ENCODE data around the gene TIMP2. TPM values are rescaled to one million over a fixed set of nuclear protein-coding genes. Genes with fewer than 3 reads are reported as not detected.

The TIMP2 gene
- total and polyA plus RNA-seq, 2 experiments from 2014 or later, result 103 to 587 TPM

GRCh38 chr17:78857266-78857665 lies 67.9 kb downstream of the TIMP2 start:
- H3K4me1 ChIP-seq (ENCODE audit: insufficient read depth), result peaks cover 10% of the 10 kb centered on the region
- 90 to 93% methylated on average over 14 of the region's 14 CpGs for WGBS, 2 experiments (ENCODE audit: low coverage in 1 of 2, low lambda C conversion rate in 2 of 2, missing lambda C conversion rate in 2 of 2)
- H3K27ac ChIP-seq, result no peak overlapping the region
- H3K79me2 ChIP-seq (ENCODE audit: insufficient read depth), result peaks cover 45% of the 10 kb centered on the region
- peaks cover 32% of the 10 kb centered on the region for H3K36me3 ChIP-seq (ENCODE audit: low read depth)
- H3K4me3 ChIP-seq, result no peak overlapping the region
- no peak for DNase-seq
- no peaks in the 10 kb centered on the region for H3K9me3 ChIP-seq (ENCODE audit: low read depth)
- H4K20me1 ChIP-seq (ENCODE audit: insufficient read depth), result no peaks in the 10 kb centered on the region
- H3K27me3 ChIP-seq (replicated peaks; ENCODE audit: insufficient read depth), result no peaks in the 10 kb centered on the region
- no peaks in the 10 kb centered on the region for H3K9me2 ChIP-seq (ENCODE audit: insufficient read depth)
- no peak overlapping the region for H3K9ac ChIP-seq
- H3K4me2 ChIP-seq (ENCODE audit: unreplicated experiment), result no peak overlapping the region
- in situ Hi-C loops (cut with MboI), result no loop called here
- no peak overlapping the region for H2AFZ ChIP-seq
- no peak for TF ChIP-seq EZH2phosphoT487 (IDR thresholded peaks at IDR 0.05; ENCODE audit: insufficient read depth, low read depth)
- TF ChIP-seq EZH2 (IDR thresholded peaks at IDR 0.05; ENCODE audit: insufficient read depth, poor library complexity, severe bottlenecking), result no peak
- H3F3A ChIP-seq (ENCODE audit: insufficient read depth), result peaks cover 51% of the 10 kb centered on the region

- Histone ChIP-seq H2AFZ (no peak overlapping the region), H3K9me3 (ENCODE audit: low read depth) (no peaks in the 10 kb centered on the region), H3K79me2 (ENCODE audit: insufficient read depth) (peaks cover 38% of the 10 kb centered on the region), H3K4me3 (no peak overlapping the region), H4K20me1 (ENCODE audit: insufficient read depth) (no peaks in the 10 kb centered on the region), H3K36me3 (ENCODE audit: low read depth) (peaks cover 30% of the 10 kb centered on the region), H3K27ac (no peak overlapping the region), H3F3A (ENCODE audit: insufficient read depth) (peaks cover 50% of the 10 kb centered on the region; the same call in 1 of the 2 replicates), H3K4me2 (ENCODE audit: unreplicated experiment) (no peak overlapping the region), H3K4me1 (ENCODE audit: insufficient read depth) (no peaks in the 10 kb centered on the region), H3K9me2 (ENCODE audit: insufficient read depth) (no peaks in the 10 kb centered on the region), H3K9ac (no peak overlapping the region), H3K27me3 (replicated peaks; ENCODE audit: insufficient read depth) (no peaks in the 10 kb centered on the region)
- WGBS, 2 experiments (ENCODE audit: low coverage in 1 of 2, low lambda C conversion rate in 2 of 2, missing lambda C conversion rate in 2 of 2), result 93% methylated on average over 23 to 25 of the region's 25 CpGs
- in situ Hi-C loops (cut with MboI), result no loop called here
- no peak for DNase-seq
- TF ChIP-seq EZH2 (IDR thresholded peaks at IDR 0.05; ENCODE audit: insufficient read depth, poor library complexity, severe bottlenecking), result no peak
- TF ChIP-seq EZH2phosphoT487 (IDR thresholded peaks at IDR 0.05; ENCODE audit: insufficient read depth, low read depth), result no peak
Measured at GRCh38 chr17:78855561-78856165, 69.5 kb downstream of the TIMP2 start.

GRCh38 chr17:78854508-78854907 lies 70.7 kb downstream of the TIMP2 start:
- H3K4me2 ChIP-seq (ENCODE audit: unreplicated experiment), result no peak overlapping the region
- no peaks in the 10 kb centered on the region for H3K4me1 ChIP-seq (ENCODE audit: insufficient read depth)
- WGBS, 2 experiments (ENCODE audit: low coverage in 1 of 2, low lambda C conversion rate in 2 of 2, missing lambda C conversion rate in 2 of 2), result 68 to 70% methylated on average over 9 of the region's 9 CpGs
- H4K20me1 ChIP-seq (ENCODE audit: insufficient read depth), result no peaks in the 10 kb centered on the region
- no peak overlapping the region for H3K4me3 ChIP-seq
- no peaks in the 10 kb centered on the region for H3K9me3 ChIP-seq (ENCODE audit: low read depth)
- peaks cover 40% of the 10 kb centered on the region; the same call in 1 of the 2 replicates for H3F3A ChIP-seq (ENCODE audit: insufficient read depth)
- no peak overlapping the region for H2AFZ ChIP-seq
- H3K27ac ChIP-seq, result no peak overlapping the region
- no peak overlapping the region for H3K9ac ChIP-seq
- no peaks in the 10 kb centered on the region for H3K27me3 ChIP-seq (replicated peaks; ENCODE audit: insufficient read depth)
- TF ChIP-seq EZH2 (IDR thresholded peaks at IDR 0.05; ENCODE audit: insufficient read depth, poor library complexity, severe bottlenecking) (no peak), EZH2phosphoT487 (IDR thresholded peaks at IDR 0.05; ENCODE audit: insufficient read depth, low read depth) (no peak)
- peaks cover 30% of the 10 kb centered on the region for H3K36me3 ChIP-seq (ENCODE audit: low read depth)
- no peak for DNase-seq
- in situ Hi-C loops (cut with MboI), result no loop called here
- no peaks in the 10 kb centered on the region for H3K9me2 ChIP-seq (ENCODE audit: insufficient read depth)
- peaks cover 27% of the 10 kb centered on the region; the same call in 1 of the 2 replicates for H3K79me2 ChIP-seq (ENCODE audit: insufficient read depth)

- Histone ChIP-seq H2AFZ (no peak overlapping the region), H3K36me3 (ENCODE audit: low read depth) (peaks cover 27% of the 10 kb centered on the region), H4K20me1 (ENCODE audit: insufficient read depth) (no peaks in the 10 kb centered on the region), H3K79me2 (ENCODE audit: insufficient read depth) (peaks cover 23% of the 10 kb centered on the region; the same call in 1 of the 2 replicates), H3K9me2 (ENCODE audit: insufficient read depth) (no peaks in the 10 kb centered on the region), H3K27me3 (replicated peaks; ENCODE audit: insufficient read depth) (no peaks in the 10 kb centered on the region), H3F3A (ENCODE audit: insufficient read depth) (peaks cover 36% of the 10 kb centered on the region; the same call in 1 of the 2 replicates), H3K4me2 (ENCODE audit: unreplicated experiment) (no peak overlapping the region), H3K4me3 (no peak overlapping the region), H3K27ac (no peak overlapping the region), H3K9me3 (ENCODE audit: low read depth) (no peaks in the 10 kb centered on the region), H3K4me1 (ENCODE audit: insufficient read depth) (no peaks in the 10 kb centered on the region), H3K9ac (no peak overlapping the region)
- WGBS, 2 experiments (ENCODE audit: low coverage in 1 of 2, low lambda C conversion rate in 2 of 2, missing lambda C conversion rate in 2 of 2), result 96% methylated on average over 11 of the region's 11 CpGs
- DNase-seq, result no peak
- in situ Hi-C loops (cut with MboI), result no loop called here
- TF ChIP-seq EZH2 (IDR thresholded peaks at IDR 0.05; ENCODE audit: insufficient read depth, poor library complexity, severe bottlenecking) (no peak), EZH2phosphoT487 (IDR thresholded peaks at IDR 0.05; ENCODE audit: insufficient read depth, low read depth) (no peak)
Measured at GRCh38 chr17:78853926-78854394, 71.2 kb downstream of the TIMP2 start.

Data from GM23248 (cell line).